DMS53 (cell line): ENCODE measurements around the gene ZNF609.

Experiments used
- DNase-seq: peaks from one replicate; lab custom pipeline; 2025; lab: John Stamatoyannopoulos, UW

Gene ZNF609

GRCh38 chr15:64695561-64695992 lies 235.2 kb downstream of the ZNF609 start:
- no peak for DNase-seq

DNA sequence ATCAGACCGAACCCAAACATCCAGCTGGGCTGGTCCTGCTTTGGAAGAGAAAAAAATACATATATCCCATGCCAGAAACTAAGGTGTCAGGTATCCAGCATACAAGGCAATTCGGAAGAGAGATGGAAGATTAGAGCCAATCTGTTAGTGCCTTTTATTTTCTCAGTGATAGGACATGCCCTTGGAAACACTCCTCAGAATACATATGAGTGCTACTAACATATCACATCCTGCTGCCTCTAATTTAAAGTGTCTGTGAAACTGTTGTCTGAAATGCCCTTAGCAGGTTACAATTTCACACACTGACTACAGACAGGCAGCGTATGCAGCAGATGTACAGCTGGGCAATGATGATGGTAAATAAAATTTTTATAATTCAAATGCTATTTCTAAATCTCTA lies 236.1 kb downstream of the ZNF609 start:
- no peak for DNase-seq

GRCh38 chr15:64697911-64698369 lies 237.6 kb downstream of the ZNF609 start:
- no peak for DNase-seq

GRCh38 chr15:64698823-64699222 lies 238.4 kb downstream of the ZNF609 start:
- no peak for DNase-seq

- no peak for DNase-seq
Measured at GRCh38 chr15:64699751-64700388, 239.5 kb downstream of the ZNF609 start.

GRCh38 chr15:64701051-64701450 lies 240.7 kb downstream of the ZNF609 start:
- no peak for DNase-seq

DNA sequence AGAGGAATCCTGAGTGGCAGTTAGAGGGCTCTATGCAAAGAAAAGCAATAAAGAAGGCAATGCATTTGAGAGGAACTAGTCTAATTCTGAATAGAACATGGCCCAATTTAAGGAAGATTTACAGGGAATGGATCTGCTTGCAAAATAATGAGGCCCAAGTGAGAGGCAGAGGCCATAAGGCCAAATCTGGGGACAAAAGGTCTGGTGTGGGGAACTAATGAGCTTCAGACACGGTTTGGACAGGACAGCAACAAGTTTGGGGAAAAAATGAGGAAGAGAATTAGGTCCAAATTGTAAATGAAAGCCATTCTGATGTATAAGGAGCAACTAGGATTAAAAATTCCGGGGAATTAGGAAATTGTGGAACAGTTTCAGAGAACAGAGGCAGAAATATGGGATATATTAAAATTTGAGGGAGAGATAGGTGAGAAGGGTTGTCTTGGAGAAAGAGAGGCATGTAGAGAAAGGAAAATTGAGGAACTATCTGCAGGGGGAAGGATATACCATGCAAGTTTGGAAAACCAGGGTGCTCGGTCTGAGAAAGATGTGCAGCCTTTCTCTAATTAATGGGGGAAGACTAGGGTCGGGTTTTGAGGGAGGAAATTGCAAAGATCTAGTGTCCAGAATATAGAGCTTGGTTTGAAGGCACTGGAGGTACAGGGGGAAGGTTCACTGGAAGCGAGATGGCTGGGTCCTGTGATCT lies 241.3 kb downstream of the ZNF609 start:
- DNase-seq: no peak

GRCh38 chr15:64702816-64703631 lies 242.6 kb downstream of the ZNF609 start:
- DNase-seq: peak; percentile 92

DNA sequence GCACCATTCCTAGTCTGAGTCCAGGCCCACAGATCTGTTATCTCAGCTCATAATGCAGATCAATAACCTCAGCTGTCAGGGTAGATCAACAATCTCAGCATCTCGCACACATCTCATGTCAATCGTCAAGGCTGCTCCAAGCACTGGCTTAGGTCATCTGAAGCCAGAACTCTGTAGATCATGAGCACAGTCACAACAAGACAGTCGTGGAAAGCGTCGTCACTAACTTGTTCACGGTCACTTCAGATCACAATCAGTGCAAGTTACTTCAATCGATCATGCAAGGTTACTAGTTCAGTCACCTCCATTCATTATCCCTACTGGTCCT lies 243.2 kb downstream of the ZNF609 start:
- DNase-seq: peak; percentile 47

DNA sequence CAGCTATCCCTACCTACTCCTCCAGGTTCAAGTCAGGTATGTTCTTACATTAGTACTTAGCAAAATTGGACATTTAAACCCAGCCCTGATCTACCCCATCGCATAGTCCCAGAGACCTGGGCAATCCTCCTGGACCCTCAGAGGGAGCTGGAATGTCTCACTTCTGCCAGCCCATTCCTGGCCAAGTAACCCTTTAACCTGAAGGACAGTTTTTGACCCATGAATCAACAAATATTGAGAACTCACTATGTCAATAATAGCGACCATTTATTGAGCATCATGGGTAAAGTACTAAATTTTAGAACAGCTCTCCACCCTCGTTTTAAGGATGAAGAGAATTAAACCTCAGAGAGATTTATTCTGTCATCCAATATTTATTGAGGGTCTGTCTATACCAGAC lies 244.6 kb downstream of the ZNF609 start:
- DNase-seq: no peak

GRCh38 chr15:64706011-64706911 lies 245.9 kb downstream of the ZNF609 start:
- no peak for DNase-seq

- DNase-seq: no peak
Measured at GRCh38 chr15:64710676-64711428, 250.5 kb downstream of the ZNF609 start.

DNA sequence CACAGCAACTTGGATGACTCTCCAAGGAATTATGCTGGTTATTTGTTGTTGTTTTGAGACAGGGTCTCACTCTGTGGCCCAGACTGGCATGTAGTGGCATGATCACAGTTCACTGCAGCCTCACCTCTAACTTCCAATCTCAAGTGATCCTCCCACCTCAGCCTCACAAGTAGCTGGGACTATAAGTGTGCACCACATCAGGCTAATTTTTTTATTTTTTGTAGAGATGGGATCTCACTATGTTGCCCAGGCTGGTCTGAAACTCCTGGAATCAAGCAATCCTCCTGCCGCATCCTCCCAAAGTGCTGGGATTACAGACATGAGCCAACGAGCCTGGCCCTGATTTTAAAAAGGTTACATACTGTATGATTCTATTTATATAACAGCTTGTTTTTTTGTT lies 252.0 kb downstream of the ZNF609 start:
- no peak for DNase-seq

DNA sequence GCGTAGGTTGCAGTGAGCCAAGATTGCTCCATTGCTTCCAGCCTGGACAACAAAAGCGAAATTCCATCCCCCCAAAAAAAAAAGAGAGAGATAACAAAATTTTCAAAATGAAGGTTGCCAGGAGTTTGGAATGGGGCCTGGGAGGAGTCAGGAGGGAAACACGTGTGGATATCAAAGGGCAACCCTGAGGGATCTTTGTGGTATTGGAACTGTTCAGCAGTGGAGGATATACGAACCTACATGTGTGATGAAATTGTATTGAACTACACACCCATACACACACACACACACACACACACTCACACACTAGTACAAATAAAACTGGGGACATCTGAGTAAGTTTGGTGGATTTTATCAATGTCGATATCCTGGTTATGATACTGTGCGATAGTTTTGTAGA lies 253.2 kb downstream of the ZNF609 start:
- DNase-seq: no peak

- peak; percentile 37 for DNase-seq
Measured at GRCh38 chr15:64716452-64716851, 256.1 kb downstream of the ZNF609 start.

- no peak for DNase-seq
Measured at GRCh38 chr15:64717130-64717529, 256.8 kb downstream of the ZNF609 start.

DNA sequence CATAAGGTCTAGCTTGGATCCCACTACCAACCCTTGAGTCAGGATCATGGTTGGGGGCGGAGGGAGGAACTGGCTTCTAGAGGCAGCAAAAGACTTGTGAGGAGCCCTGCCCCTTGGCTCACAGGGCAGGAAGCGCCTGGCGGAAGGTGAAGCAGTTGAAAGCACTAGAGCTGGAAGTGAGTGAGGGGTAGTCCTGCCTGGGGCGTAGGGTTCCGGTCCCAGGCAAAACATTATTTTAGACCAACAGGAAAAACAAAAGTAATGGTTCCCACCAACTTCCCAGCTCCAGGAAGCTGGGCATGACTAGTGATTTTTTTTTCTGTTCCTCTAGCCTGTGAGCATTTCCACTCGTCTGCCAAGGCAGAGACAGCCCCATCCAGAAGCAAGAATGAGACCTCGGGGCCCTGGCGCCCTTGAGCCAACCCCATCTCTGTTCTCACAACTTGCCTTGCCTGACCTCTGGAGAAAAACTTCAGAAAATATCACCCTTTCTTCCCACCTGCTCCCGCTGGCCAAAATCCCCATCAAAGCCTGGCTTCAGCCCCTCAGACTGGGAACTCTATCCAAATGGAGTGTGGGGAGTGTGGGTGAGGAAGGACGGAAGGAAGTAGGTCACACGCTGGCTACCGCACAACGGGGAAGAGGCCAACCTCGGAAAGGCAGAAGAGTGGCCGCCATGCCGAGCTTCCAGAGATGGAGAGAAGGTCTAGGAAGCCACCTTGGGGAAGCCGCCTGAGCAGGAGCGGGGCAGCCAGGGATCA lies 257.5 kb downstream of the ZNF609 start:
- DNase-seq: no peak

GRCh38 chr15:64720188-64720587 lies 259.8 kb downstream of the ZNF609 start:
- no peak for DNase-seq

GRCh38 chr15:64730151-64730550 lies 269.8 kb downstream of the ZNF609 start:
- no peak for DNase-seq

GRCh38 chr15:64731012-64731804 lies 270.8 kb downstream of the ZNF609 start:
- peak; percentile 84 for DNase-seq
